H9 (cell line): ENCODE results near the gene CST4. TPM values are rescaled to one million over a fixed set of nuclear protein-coding genes. Genes with fewer than 3 reads are reported as not detected.

Experiments
- DNase-seq: peaks from one replicate; pipeline ENCODE4 v3.0.0-alpha.2; 2017
- H2AFZ ChIP-seq: one replicate; pipeline ENCODE4 v1.6.1; 2013; ENCODE audit warnings: mild to moderate bottlenecking, low read length, control low read depth, moderate library complexity
- H2AK5ac ChIP-seq: 2 replicates; pipeline ENCODE4 v1.6.1; 2013; ENCODE audit warnings: low read length, control low read depth, mixed read lengths; ENCODE audit not compliant: insufficient read length
- H2BK120ac ChIP-seq: one replicate; pipeline ENCODE4 v1.6.1; 2013; ENCODE audit warnings: low read depth, mild to moderate bottlenecking, low read length, control low read depth, inconsistent platforms; ENCODE audit not compliant: poor library complexity, severe bottlenecking
- H2BK12ac ChIP-seq: 2 replicates; pipeline ENCODE4 v1.6.1; 2013; ENCODE audit warnings: low read length, control low read depth, mixed read lengths, low read depth; ENCODE audit not compliant: insufficient read length
- H2BK15ac ChIP-seq: 2 replicates; pipeline ENCODE4 v1.6.1; 2013; ENCODE audit warnings: low read depth, low read length, control low read depth
- H2BK20ac ChIP-seq: one replicate; pipeline ENCODE4 v1.6.1; 2013; ENCODE audit warnings: low read depth, mild to moderate bottlenecking, low read length, control low read depth, inconsistent platforms; ENCODE audit not compliant: poor library complexity, severe bottlenecking
- H2BK5ac ChIP-seq: 2 replicates; pipeline ENCODE4 v1.6.1; 2013; ENCODE audit warnings: low read length, control low read depth, mixed read lengths; ENCODE audit not compliant: insufficient read length
- H3K14ac ChIP-seq: 2 replicates; pipeline ENCODE4 v1.6.1; 2013; ENCODE audit warnings: low read length, control low read depth; ENCODE audit not compliant: insufficient read depth
- H3K18ac ChIP-seq: 2 replicates; pipeline ENCODE4 v1.6.1; 2013; ENCODE audit warnings: low read depth, mild to moderate bottlenecking, mixed read lengths, low read length, control low read depth; ENCODE audit not compliant: insufficient read length
- H3K23ac ChIP-seq: 2 replicates; pipeline ENCODE4 v1.6.1; 2013; ENCODE audit warnings: low read length, control low read depth, mixed read lengths, low read depth; ENCODE audit not compliant: insufficient read length
- H3K23me2 ChIP-seq: 2 replicates; pipeline ENCODE4 v1.6.1; 2013; ENCODE audit warnings: low read depth, mild to moderate bottlenecking, mixed read lengths, low read length, control low read depth; ENCODE audit not compliant: insufficient read length, poor library complexity, severe bottlenecking
- H3K27ac ChIP-seq: 2 replicates; pipeline ENCODE4 v1.5.1; 2013; ENCODE audit warnings: low read length, control low read depth, mixed read lengths, low read depth; ENCODE audit not compliant: insufficient read length
- H3K27me3 ChIP-seq: 2 replicates; pipeline ENCODE4 v1.6.1; 2013; ENCODE audit warnings: low read length, control low read depth, inconsistent platforms; ENCODE audit not compliant: insufficient read depth
- H3K4ac ChIP-seq: 2 replicates; pipeline ENCODE4 v1.6.1; 2013; ENCODE audit warnings: low read depth, mild to moderate bottlenecking, control low read depth, inconsistent platforms, low read length, moderate library complexity
- H3K4me1 ChIP-seq: 2 replicates; pipeline ENCODE4 v1.6.1; 2013; ENCODE audit warnings: low read length, control low read depth, inconsistent platforms; ENCODE audit not compliant: insufficient read depth
- H3K4me2 ChIP-seq: 2 replicates; pipeline ENCODE4 v1.6.1; 2013; ENCODE audit warnings: low read length, control low read depth, mixed read lengths; ENCODE audit not compliant: insufficient read length, insufficient read depth
- H3K56ac ChIP-seq: 2 replicates; pipeline ENCODE4 v1.6.1; 2013; ENCODE audit warnings: low read depth, mild to moderate bottlenecking, mixed read lengths, low read length, control low read depth; ENCODE audit not compliant: insufficient read length
- H3K79me1 ChIP-seq: 2 replicates; pipeline ENCODE4 v1.6.1; 2013; ENCODE audit warnings: low read depth, mild to moderate bottlenecking, moderate library complexity, low read length, control low read depth, inconsistent platforms; ENCODE audit not compliant: insufficient read depth, poor library complexity, severe bottlenecking
- H3K79me2 ChIP-seq: 2 replicates; pipeline ENCODE4 v1.6.1; 2013; ENCODE audit warnings: low read length, control low read depth, inconsistent platforms; ENCODE audit not compliant: insufficient read depth
- H3K9ac ChIP-seq: 2 replicates; pipeline ENCODE4 v1.6.1; 2013; ENCODE audit warnings: low read length, control low read depth, mixed read lengths; ENCODE audit not compliant: insufficient read length; ENCODE audit errors: extremely low read depth
- H3K9me3 ChIP-seq: one replicate; pipeline ENCODE4 v1.6.1; 2013; ENCODE audit warnings: low read depth, low read length, inconsistent platforms; ENCODE audit not compliant: control insufficient read depth
- H3T11ph ChIP-seq: one replicate; pipeline ENCODE4 v1.6.1; 2013; ENCODE audit warnings: mild to moderate bottlenecking, low read length, control low read depth, inconsistent platforms
- H4K20me1 ChIP-seq: one replicate; pipeline ENCODE4 v1.6.1; 2013; ENCODE audit not compliant: control insufficient read depth, insufficient read length, insufficient read depth
- H4K5ac ChIP-seq: 2 replicates; pipeline ENCODE4 v1.6.1; 2013; ENCODE audit warnings: low read depth, mild to moderate bottlenecking, mixed read lengths, low read length, control low read depth; ENCODE audit not compliant: insufficient read length
- H4K8ac ChIP-seq: replicated peaks from 2 replicates; pipeline ENCODE4 v1.6.1; 2013; ENCODE audit warnings: low read length, control low read depth, mixed read lengths, low read depth; ENCODE audit not compliant: insufficient read length
- H4K91ac ChIP-seq: 2 replicates; pipeline ENCODE4 v1.6.1; 2013; ENCODE audit warnings: low read depth, mild to moderate bottlenecking, moderate library complexity, mixed read lengths, low read length, control low read depth; ENCODE audit not compliant: insufficient read length
- H3K27ac Mint-ChIP-seq, 3 experiments: 2 replicates in 2 of 3; 3 replicates in 1 of 3; pipeline ENCODE4 v1.8.0; 2020 to 2021; ENCODE audit warnings: mixed read lengths in 3 of 3, mild to moderate bottlenecking in 1 of 3, moderate library complexity in 1 of 3
- H3K27me3 Mint-ChIP-seq: 2 replicates; pipeline ENCODE4 v1.8.0; 2021; ENCODE audit warnings: low read depth, mild to moderate bottlenecking, moderate library complexity, mixed read lengths
- H3K36me3 Mint-ChIP-seq, 3 experiments: 2 replicates in 2 of 3; 3 replicates in 1 of 3; pipeline ENCODE4 v1.8.0; 2020 to 2021; ENCODE audit warnings: low read depth in 3 of 3, mixed read lengths in 3 of 3; ENCODE audit not compliant: insufficient read depth in 1 of 3
- H3K4me1 Mint-ChIP-seq, 2 experiments: 2 replicates each; pipeline ENCODE4 v1.8.0; 2020; ENCODE audit warnings: mixed read lengths in 2 of 2
- H3K4me3 Mint-ChIP-seq, 2 experiments: 2 replicates in 1 of 2; 3 replicates in 1 of 2; pipeline ENCODE4 v1.8.0; 2020 to 2021; ENCODE audit warnings: mild to moderate bottlenecking in 2 of 2, mixed read lengths in 2 of 2, moderate library complexity in 1 of 2
- H3K9me3 Mint-ChIP-seq, 2 experiments: 2 replicates in 1 of 2; 3 replicates in 1 of 2; pipeline ENCODE4 v1.8.0; 2020; ENCODE audit warnings: mild to moderate bottlenecking in 2 of 2, mixed read lengths in 2 of 2, moderate library complexity in 1 of 2
- WGBS: extraction: QIAGEN DNeasy Blood & Tissue Kit; methylation state at CpG from one replicate; pipeline ENCODE4 v1.1.7; 2013; ENCODE audit warnings: missing lambda C conversion rate, low lambda C conversion rate, mixed read lengths; ENCODE audit not compliant: insufficient read length; ENCODE audit errors: extremely low coverage; 5-methylcytosine and 5-hydroxymethylcytosine counted together
- total RNA-seq: library from RNA; stranded (reverse); gene quantifications from 2 replicates; pipeline ENCODE4 v1.2.1, GENCODE V29; 2021
- TF ChIP-seq, protein P1 (sequence below): fragments of 200-600 bp; sonication (generic); conservative IDR thresholded peaks from 3 replicates; pipeline ENCODE4 v1.8.0; 2021; ENCODE audit warnings: antibody characterized with exemption, mild to moderate bottlenecking

CST4 gene
- total RNA-seq, 1 experiment from 2014 or later: not detected

DNA sequence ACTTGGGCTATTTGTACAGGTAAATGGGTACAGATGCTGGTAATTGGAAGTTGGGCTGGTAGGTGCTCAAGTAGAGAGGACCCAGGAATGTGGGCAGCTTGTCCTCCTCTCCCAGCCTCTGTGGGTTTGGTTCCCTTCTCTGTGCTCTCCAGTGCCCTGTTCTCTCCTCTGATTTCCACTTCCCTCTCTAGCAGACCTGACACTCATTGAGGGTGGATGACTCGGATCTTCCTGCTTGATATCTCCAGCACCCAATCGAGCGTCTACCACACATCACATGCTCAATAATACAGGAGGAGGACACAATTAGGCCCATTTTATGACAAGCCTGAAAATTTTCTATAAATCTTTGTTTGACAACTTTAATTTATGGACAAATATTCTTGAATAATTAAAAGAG lies 38.2 kb upstream of the CST4 start:
- H2AK5ac ChIP-seq: no peak overlapping the region
- H3K18ac ChIP-seq: no peak overlapping the region
- H3K27me3 ChIP-seq: no peaks in the 10 kb centered on the region; the same call in 1 of the 2 replicates
- no peak overlapping the region for H4K91ac ChIP-seq
- no peak for DNase-seq
- Mint-ChIP-seq H3K27ac (no peak overlapping the region), H3K4me3 (no peak overlapping the region), H3K4me1 (peaks cover 0 to 6% of the 10 kb centered on the region in 2 experiments; a peak in 1 of 4 replicates), H3K27me3 (peaks cover 12% of the 10 kb centered on the region), H3K36me3 (no peaks in the 10 kb centered on the region), H3K9me3 (no peaks in the 10 kb centered on the region)
- TF ChIP-seq, protein P1, sequence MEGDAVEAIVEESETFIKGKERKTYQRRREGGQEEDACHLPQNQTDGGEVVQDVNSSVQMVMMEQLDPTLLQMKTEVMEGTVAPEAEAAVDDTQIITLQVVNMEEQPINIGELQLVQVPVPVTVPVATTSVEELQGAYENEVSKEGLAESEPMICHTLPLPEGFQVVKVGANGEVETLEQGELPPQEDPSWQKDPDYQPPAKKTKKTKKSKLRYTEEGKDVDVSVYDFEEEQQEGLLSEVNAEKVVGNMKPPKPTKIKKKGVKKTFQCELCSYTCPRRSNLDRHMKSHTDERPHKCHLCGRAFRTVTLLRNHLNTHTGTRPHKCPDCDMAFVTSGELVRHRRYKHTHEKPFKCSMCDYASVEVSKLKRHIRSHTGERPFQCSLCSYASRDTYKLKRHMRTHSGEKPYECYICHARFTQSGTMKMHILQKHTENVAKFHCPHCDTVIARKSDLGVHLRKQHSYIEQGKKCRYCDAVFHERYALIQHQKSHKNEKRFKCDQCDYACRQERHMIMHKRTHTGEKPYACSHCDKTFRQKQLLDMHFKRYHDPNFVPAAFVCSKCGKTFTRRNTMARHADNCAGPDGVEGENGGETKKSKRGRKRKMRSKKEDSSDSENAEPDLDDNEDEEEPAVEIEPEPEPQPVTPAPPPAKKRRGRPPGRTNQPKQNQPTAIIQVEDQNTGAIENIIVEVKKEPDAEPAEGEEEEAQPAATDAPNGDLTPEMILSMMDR: no peak
- no peak overlapping the region for H3K14ac ChIP-seq
- H3K27ac ChIP-seq: no peak overlapping the region
- no peak overlapping the region for H2BK12ac ChIP-seq
- H3T11ph ChIP-seq: no peak overlapping the region
- no peak overlapping the region for H2BK5ac ChIP-seq
- no peak overlapping the region for H2AFZ ChIP-seq
- H4K20me1 ChIP-seq: no peaks in the 10 kb centered on the region
- no peaks in the 10 kb centered on the region for H3K79me1 ChIP-seq
- H3K9ac ChIP-seq: no peak overlapping the region
- H3K23ac ChIP-seq: no peak overlapping the region
- WGBS: no CpG with 5 or more reads among the region's 3 CpGs
- no peak overlapping the region for H4K8ac ChIP-seq
- no peak overlapping the region for H3K56ac ChIP-seq
- no peak overlapping the region for H4K5ac ChIP-seq
- H3K23me2 ChIP-seq: no peaks in the 10 kb centered on the region
- H2BK120ac ChIP-seq: no peak overlapping the region
- no peaks in the 10 kb centered on the region; the same call in 1 of the 2 replicates for H3K4me1 ChIP-seq
- no peak overlapping the region for H3K4ac ChIP-seq
- no peak overlapping the region for H2BK15ac ChIP-seq
- H2BK20ac ChIP-seq: no peak overlapping the region
- H3K79me2 ChIP-seq: no peaks in the 10 kb centered on the region
- no peak overlapping the region for H3K4me2 ChIP-seq
- no peaks in the 10 kb centered on the region for H3K9me3 ChIP-seq
